K562 (cell line): ENCODE data around the gene CCDC97. TPM values are rescaled to one million over a fixed set of nuclear protein-coding genes. Genes with fewer than 3 reads are reported as not detected.

Source experiments
- ATAC-seq: fragments of 200-7000 bp; cut with Tn5 transposase; 3 replicates; pipeline ENCODE4 v1.9.1; 2020; ENCODE audit warnings: moderate library complexity
- BruUV-seq: library from RNA; stranded (reverse); fragments of 400-500 nt; replicated peaks from 2 replicates; lab custom pipeline; 2021; lab: Mats Ljungman, UMichigan
- CTCF ChIA-PET: fragments of 300-600 bp; formaldehyde crosslinking; extraction: SDS; loops from one replicate; lab custom pipeline; 2021; ENCODE audit warnings: low intra/inter-chr PET ratio; lab: Yijun Ruan, JAX
- POLR2A ChIA-PET: fragments of 300-600, 350-650 bp; sonication (Branson Sonifier 250); formaldehyde crosslinking; extraction: SDS; loops from one replicate; lab custom pipeline; 2021; ENCODE audit warnings: antibody characterized with exemption, inconsistent platforms; lab: Yijun Ruan, JAX
- DNase-seq, 4 experiments: peaks; one replicate each; pipeline versions ENCODE4 v3.0.0 to v3.0.0-alpha.2; 2011 to 2018; ENCODE audit warnings: low spot score in 3 of 4, mixed read lengths in 3 of 4; ENCODE audit errors: extremely low read depth in 1 of 4
- FAIRE-seq: peaks from 2 replicates; lab custom pipeline; 2011; peaks lifted over from hg19 to GRCh38; lab: Jason Lieb, UNC
- H2AFZ ChIP-seq: 2 replicates; pipeline ENCODE4 v1.6.0; 2011; ENCODE audit warnings: low read depth, low read length, control low read depth, inconsistent platforms
- H3K27ac ChIP-seq: fragments of 200-600 bp; 3 replicates; pipeline ENCODE4 v1.8.0; 2011; ENCODE audit warnings: low read depth, mild to moderate bottlenecking, control low read depth, inconsistent platforms, low read length, moderate library complexity, mixed read lengths; ENCODE audit errors: extremely low read depth
- H3K27me3 ChIP-seq, 2 experiments: fragments of 300-600 bp in 1 of 2; 2 replicates in 1 of 2; 3 replicates in 1 of 2; pipeline versions ENCODE4 v1.6.0 to v1.8.0; 2011; ENCODE audit warnings: inconsistent platforms in 2 of 2, low read length in 2 of 2, mild to moderate bottlenecking in 1 of 2, mixed read lengths in 1 of 2, moderate library complexity in 1 of 2; ENCODE audit not compliant: control insufficient read depth in 2 of 2, insufficient read depth in 2 of 2
- H3K36me3 ChIP-seq: fragments of 300-600 bp; 3 replicates; pipeline ENCODE4 v1.8.0; 2011; ENCODE audit warnings: mild to moderate bottlenecking, low read length, inconsistent platforms; ENCODE audit not compliant: control insufficient read depth, insufficient read depth
- H3K4me1 ChIP-seq, 2 experiments: fragments of 200-600 bp in 1 of 2; replicated peaks in 1 of 2; 2 replicates in 1 of 2; 3 replicates in 1 of 2; pipeline versions ENCODE4 v1.5.1 to v1.8.0; 2011; ENCODE audit warnings: inconsistent platforms in 2 of 2, low read length in 2 of 2, mild to moderate bottlenecking in 1 of 2, mixed read lengths in 1 of 2, moderate library complexity in 1 of 2; ENCODE audit not compliant: control insufficient read depth in 2 of 2, insufficient read depth in 2 of 2
- H3K4me2 ChIP-seq: 2 replicates; pipeline ENCODE4 v1.6.1; 2011; ENCODE audit warnings: low read length, control low read depth, inconsistent platforms, mixed read lengths; ENCODE audit not compliant: insufficient read depth
- H3K4me3 ChIP-seq: fragments of 200-600 bp; sonication (generic), shearing (Covaris generic); 2 replicates; pipeline ENCODE4 v1.5.1; 2016; ENCODE audit warnings: control low read depth, inconsistent platforms
- H3K79me2 ChIP-seq: fragments of 200-600 bp; 3 replicates; pipeline ENCODE4 v1.8.0; 2011; ENCODE audit warnings: low read length, inconsistent platforms; ENCODE audit not compliant: control insufficient read depth, insufficient read depth
- H3K9ac ChIP-seq, 2 experiments: 2 replicates each; pipeline versions ENCODE4 v1.6.0 to v1.6.1; 2011; ENCODE audit warnings: low read depth in 2 of 2, low read length in 2 of 2, control low read depth in 1 of 2, inconsistent platforms in 1 of 2, mild to moderate bottlenecking in 1 of 2, mixed read lengths in 1 of 2; ENCODE audit not compliant: insufficient read depth in 1 of 2
- H3K9me1 ChIP-seq: one replicate; pipeline ENCODE4 v1.6.0; 2011; ENCODE audit warnings: inconsistent platforms, mild to moderate bottlenecking, low read length, moderate library complexity; ENCODE audit not compliant: control insufficient read depth, insufficient read depth
- H3K9me3 ChIP-seq: replicated peaks from 2 replicates; pipeline ENCODE4 v1.5.1; 2011; ENCODE audit warnings: low read depth, low read length, inconsistent platforms; ENCODE audit not compliant: control insufficient read depth, insufficient read depth
- H4K20me1 ChIP-seq: replicated peaks from 2 replicates; pipeline ENCODE4 v1.6.1; 2011; ENCODE audit warnings: low read length, inconsistent platforms, mixed read lengths; ENCODE audit not compliant: control insufficient read depth, insufficient read depth
- AFF1 ChIP-seq, 2 experiments: fragments of 450-650 bp; IDR thresholded peaks; 2 replicates each; pipeline ENCODE4 v1.6.1; 2018; ENCODE audit warnings: mild to moderate bottlenecking in 2 of 2, low read depth in 1 of 2; ENCODE audit not compliant: partially characterized antibody in 2 of 2
- ATF3 ChIP-seq, 2 experiments: fragments of 450-650 bp in 1 of 2; sonication (generic) in 1 of 2; formaldehyde crosslinking in 1 of 2; IDR thresholded peaks in 1 of 2; conservative IDR thresholded peaks in 1 of 2; 2 replicates each; pipeline versions ENCODE4 v1.6.1 to v1.8.1; 2016 to 2023; ENCODE audit warnings: mild to moderate bottlenecking in 2 of 2, moderate library complexity in 2 of 2, inconsistent platforms in 1 of 2, missing genetic modification reagents in 1 of 2
- CSDE1 ChIP-seq, 2 experiments: fragments of 450-650 bp; IDR thresholded peaks; 2 replicates each; pipeline ENCODE4 v1.6.1; 2016; ENCODE audit warnings: mild to moderate bottlenecking in 1 of 2
- ETV1 ChIP-seq: fragments of 450-650 bp; conservative IDR thresholded peaks from 2 replicates; pipeline ENCODE4 v1.6.1; 2016; ENCODE audit warnings: missing genetic modification characterization, control low read depth, low read depth, missing compliant biosample characterization
- FOSL1 ChIP-seq: fragments of 200-800 bp; sonication (Bioruptor generic); conservative IDR thresholded peaks from 2 replicates; pipeline ENCODE4 v1.6.1; 2016; ENCODE audit warnings: missing genetic modification characterization, missing compliant biosample characterization
- PRDM10 ChIP-seq: fragments of 450-650 bp; IDR thresholded peaks from 2 replicates; pipeline ENCODE4 v1.6.1; 2018; ENCODE audit not compliant: partially characterized antibody
- STAT5A ChIP-seq: IDR thresholded peaks from 2 replicates; pipeline ENCODE4 v1.6.1; 2012; ENCODE audit warnings: low read length, inconsistent platforms, borderline replicate concordance
- WGBS: fragments of 100-300 bp; shearing (Covaris generic); methylation state at CpG from one replicate; pipeline ENCODE4 v1.1.6; 2016; ENCODE audit warnings: low coverage, mixed read lengths; ENCODE audit not compliant: insufficient coverage; ENCODE audit errors: missing lambda C conversion rate; 5-methylcytosine and 5-hydroxymethylcytosine counted together
- in situ Hi-C: fragments of 300-500 bp; cut with MboI; formaldehyde crosslinking; loops from 4 replicates; pipeline ENCODE4 v1.15.0; 2018; ENCODE audit warnings: inconsistent platforms, mixed read lengths
- intact Hi-C: fragments of 100-400 bp; cut with micrococcal nuclease; formaldehyde crosslinking; loops from 2 replicates; pipeline ENCODE4 v1.14.2; 2022
- polyA plus RNA-seq, 8 experiments: library from polyadenylated mRNA; depleted of rRNA in 4 of 8; stranded (reverse) in 5 of 8; unstranded in 3 of 8; fragments of >200 nt; fragmentation: Nextera tagmentation in 2 of 8; fragmentation: Illumina TruSeq in 1 of 8; extraction: Ambion mirVana in 2 of 8; extraction: Trizol in 1 of 8; gene quantifications; 2 replicates each; pipeline versions ENCODE4 v1.2.1 to v1.2.3, GENCODE V29; 2011 to 2014; ENCODE audit warnings: inconsistent platforms in 1 of 8, missing spikeins in 1 of 8
- total RNA-seq, 7 experiments: library from RNA; depleted of rRNA in 6 of 7; stranded (reverse); fragments of >200 nt in 6 of 7; fragmentation: Illumina TruSeq in 2 of 7; extraction: Trizol in 2 of 7; gene quantifications; 2 replicates each; pipeline versions ENCODE4 v1.2.1 to v1.2.3, GENCODE V29; 2011 to 2021; ENCODE audit warnings: low replicate concordance in 1 of 7
- TF ChIP-seq, protein P1 (sequence below), 2 experiments: fragments of 450-650 bp; conservative IDR thresholded peaks; 2 replicates each; pipeline ENCODE4 v1.6.1; 2017; ENCODE audit warnings: mild to moderate bottlenecking in 2 of 2, moderate library complexity in 2 of 2

The CCDC97 gene
- total and polyA plus RNA-seq, 9 of the 15 experiments (the other 6 are each of a cell fraction or from before 2014, with no cell fraction given) = 0.60 to 16.5 (median 7.0) TPM

GRCh38 chr19:41324921-41325639 lies 15.1 kb downstream of the CCDC97 start:
- H3K27ac ChIP-seq = peak overlapping the region; percentile 95
- H3K9ac ChIP-seq = peak overlapping the region; percentile 73 to 87; a peak in 2 of 4 replicates
- H3K4me2 ChIP-seq = peak overlapping the region; percentile 74
- H3K27me3 ChIP-seq = no peaks in the 10 kb centered on the region
- peak; percentile 49 for FAIRE-seq
- TSS peak; percentile 22 for BruUV-seq
- no peak overlapping the region for H2AFZ ChIP-seq
- in situ Hi-C loops (loop anchor here (25.0 kb wide), 1 partner anchor 237 kb away; no protein-coding TSS in a partner anchor), intact Hi-C loops (loop anchor here (5.0 to 10.0 kb wide), 2 partner anchors 112 to 240 kb away; partner anchors contain the start of gene DMAC2)
- 8% methylated on average over 10 of the region's 23 CpGs for WGBS
- peaks cover 9% of the 10 kb centered on the region for H3K9me1 ChIP-seq
- H3K36me3 ChIP-seq = peaks cover 74% of the 10 kb centered on the region
- POLR2A ChIA-PET = interaction anchor here (0.6 to 1.3 kb wide), 7 partner anchors 10 to 572 kb away, joined by 3 to 9 read pairs (median 4); partner anchors contain the start of gene CCDC97
- CTCF ChIA-PET = no interaction called here
- H3K79me2 ChIP-seq = peaks cover 50% of the 10 kb centered on the region
- peak; percentile 81 to 92 (median 88) for DNase-seq
- H3K4me3 ChIP-seq = no peak overlapping the region
- peaks cover 3% of the 10 kb centered on the region; the same call in 1 of the 2 replicates for H4K20me1 ChIP-seq
- ATAC-seq = peak; percentile 50
- H3K9me3 ChIP-seq = no peaks in the 10 kb centered on the region
- H3K4me1 ChIP-seq = peaks cover 65 to 72% of the 10 kb centered on the region in 2 experiments
- TF ChIP-seq FOSL1 (tag) = peak; percentile 54; the same call in 1 of the 2 replicates
- TF ChIP-seq ETV1 (tag) = peak; percentile 28; the same call in 1 of the 2 replicates
- no peak for TF ChIP-seq CSDE1 (IDR thresholded peaks at IDR 0.05)
- peak; percentile 58; the same call in 1 of the 2 replicates for TF ChIP-seq ATF3 (IDR thresholded peaks at IDR 0.05)
- TF ChIP-seq ATF3 (CRISPR knock-in tag; conservative IDR thresholded peaks at IDR 0.05) = no peak
- TF ChIP-seq, protein P1, sequence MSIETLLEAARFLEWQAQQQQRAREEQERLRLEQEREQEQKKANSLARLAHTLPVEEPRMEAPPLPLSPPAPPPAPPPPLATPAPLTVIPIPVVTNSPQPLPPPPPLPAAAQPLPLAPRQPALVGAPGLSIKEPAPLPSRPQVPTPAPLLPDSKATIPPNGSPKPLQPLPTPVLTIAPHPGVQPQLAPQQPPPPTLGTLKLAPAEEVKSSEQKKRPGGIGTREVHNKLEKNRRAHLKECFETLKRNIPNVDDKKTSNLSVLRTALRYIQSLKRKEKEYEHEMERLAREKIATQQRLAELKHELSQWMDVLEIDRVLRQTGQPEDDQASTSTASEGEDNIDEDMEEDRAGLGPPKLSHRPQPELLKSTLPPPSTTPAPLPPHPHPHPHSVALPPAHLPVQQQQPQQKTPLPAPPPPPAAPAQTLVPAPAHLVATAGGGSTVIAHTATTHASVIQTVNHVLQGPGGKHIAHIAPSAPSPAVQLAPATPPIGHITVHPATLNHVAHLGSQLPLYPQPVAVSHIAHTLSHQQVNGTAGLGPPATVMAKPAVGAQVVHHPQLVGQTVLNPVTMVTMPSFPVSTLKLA (conservative IDR thresholded peaks at IDR 0.05) = peak; percentile 48 to 80; a peak in 3 of 4 replicates
- peak in 1 of 2 experiments; percentile 8 for TF ChIP-seq AFF1 (IDR thresholded peaks at IDR 0.05; ENCODE audit: low read depth in 1 of 2, partially characterized antibody in 2 of 2)
- TF ChIP-seq STAT5A = no peak
- peak; percentile 50 for TF ChIP-seq PRDM10
